Naive thymus-derived CD4-positive, alpha-beta T cell (primary cell): ENCODE data around the gene MORF4L2. TPM values are rescaled to one million over a fixed set of nuclear protein-coding genes. Genes with fewer than 3 reads are reported as not detected.

ENCODE experiments used
- ATAC-seq: fragments of 150-1000 bp; cut with Tn5 transposase; 2 replicates; pipeline ENCODE4 v1.10.0; 2021; ENCODE audit warnings: mild to moderate bottlenecking, moderate library complexity
- CTCF ChIA-PET: fragments of 350-600 bp; sonication (Branson Sonifier 250); formaldehyde crosslinking; loops from one replicate; lab custom pipeline; 2021; ENCODE audit warnings: antibody characterized with exemption; lab: Charles Lee
- POLR2A ChIA-PET: fragments of 350-600 bp; sonication (Branson Sonifier 250); formaldehyde crosslinking; loops from one replicate; lab custom pipeline; 2021; ENCODE audit warnings: antibody characterized with exemption, inconsistent platforms; lab: Charles Lee
- DNase-seq, 9 donors: peaks; one replicate each; pipeline versions ENCODE4 v3.0.0 to v3.0.0-alpha.2; 2020 to 2022; ENCODE audit warnings: mixed read lengths in 1 of 9
- H3K27ac ChIP-seq: one replicate; pipeline ENCODE4 v1.7.0; 2013; ENCODE audit warnings: mild to moderate bottlenecking, low read depth, low read length, moderate library complexity
- H3K27me3 ChIP-seq, 2 donors: one replicate each; pipeline ENCODE4 v1.7.0; 2013; ENCODE audit warnings: low read length in 2 of 2, mild to moderate bottlenecking in 2 of 2, moderate library complexity in 2 of 2; ENCODE audit not compliant: control insufficient read depth in 2 of 2, insufficient read depth in 2 of 2
- H3K36me3 ChIP-seq, 3 experiments: 1 replicate in 2 of 3; 2 replicates in 1 of 3; pipeline ENCODE4 v1.7.0; 2013; ENCODE audit warnings: low read length in 3 of 3, mild to moderate bottlenecking in 3 of 3, moderate library complexity in 1 of 3; ENCODE audit not compliant: insufficient read depth in 3 of 3, control insufficient read depth in 2 of 3
- H3K4me1 ChIP-seq, 2 donors: one replicate each; pipeline ENCODE4 v1.7.0; 2013; ENCODE audit warnings: low read length in 2 of 2, mild to moderate bottlenecking in 2 of 2, moderate library complexity in 1 of 2; ENCODE audit not compliant: control insufficient read depth in 2 of 2, insufficient read depth in 2 of 2
- H3K4me3 ChIP-seq: 2 replicates; pipeline ENCODE4 v1.7.0; 2013; ENCODE audit warnings: mild to moderate bottlenecking, low read length
- H3K9me3 ChIP-seq, 3 experiments: 1 replicate in 2 of 3; 2 replicates in 1 of 3; pipeline ENCODE4 v1.7.0; 2013; ENCODE audit warnings: low read length in 3 of 3; ENCODE audit not compliant: control insufficient read depth in 2 of 3
- H3K27ac Mint-ChIP-seq, 9 donors: one replicate each; pipeline ENCODE4 v1.8.0; 2020 to 2022; ENCODE audit warnings: mixed read lengths in 9 of 9, mild to moderate bottlenecking in 8 of 9, moderate library complexity in 5 of 9, inconsistent platforms in 2 of 9
- H3K27me3 Mint-ChIP-seq, 5 donors: one replicate each; pipeline ENCODE4 v1.8.0; 2021 to 2022; ENCODE audit warnings: mixed read lengths in 5 of 5, mild to moderate bottlenecking in 1 of 5
- H3K36me3 Mint-ChIP-seq, 5 donors: one replicate each; pipeline ENCODE4 v1.8.0; 2020 to 2022; ENCODE audit warnings: mixed read lengths in 5 of 5, mild to moderate bottlenecking in 3 of 5, inconsistent platforms in 1 of 5
- H3K4me1 Mint-ChIP-seq, 7 donors: one replicate each; pipeline ENCODE4 v1.8.0; 2020 to 2022; ENCODE audit warnings: mixed read lengths in 7 of 7, mild to moderate bottlenecking in 3 of 7, inconsistent platforms in 1 of 7
- H3K4me3 Mint-ChIP-seq, 10 donors: one replicate each; pipeline ENCODE4 v1.8.0; 2020 to 2022; ENCODE audit warnings: mild to moderate bottlenecking in 10 of 10, mixed read lengths in 10 of 10, moderate library complexity in 6 of 10, inconsistent platforms in 2 of 10
- H3K9me3 Mint-ChIP-seq, 11 donors: one replicate each; pipeline ENCODE4 v1.8.0; 2020 to 2022; ENCODE audit warnings: mixed read lengths in 11 of 11, mild to moderate bottlenecking in 4 of 11, inconsistent platforms in 1 of 11, moderate library complexity in 1 of 11
- intact Hi-C, 2 donors: fragments of 100-400 bp; cut with micrococcal nuclease; formaldehyde crosslinking; loops; one replicate each; pipeline ENCODE4 v1.15.1; 2023
- polyA plus RNA-seq, 2 donors: library from polyadenylated mRNA; unstranded; fragments of 300-500 nt; fragmentation: Illumina TruSeq; gene quantifications; one replicate each; pipeline ENCODE4 v1.2.3, GENCODE V29; 2021
- total RNA-seq, 6 experiments: library from RNA in 5 of 6; stranded (reverse) in 5 of 6; gene quantifications; 1 replicate in 5 of 6; 2 replicates in 1 of 6; pipeline ENCODE4 v1.2.3 and lab custom pipeline; 2021 to 2026

MORF4L2 gene
- total and polyA plus RNA-seq, 7 experiments from 2014 or later: 86.8 to 177 (median 106) TPM

DNA sequence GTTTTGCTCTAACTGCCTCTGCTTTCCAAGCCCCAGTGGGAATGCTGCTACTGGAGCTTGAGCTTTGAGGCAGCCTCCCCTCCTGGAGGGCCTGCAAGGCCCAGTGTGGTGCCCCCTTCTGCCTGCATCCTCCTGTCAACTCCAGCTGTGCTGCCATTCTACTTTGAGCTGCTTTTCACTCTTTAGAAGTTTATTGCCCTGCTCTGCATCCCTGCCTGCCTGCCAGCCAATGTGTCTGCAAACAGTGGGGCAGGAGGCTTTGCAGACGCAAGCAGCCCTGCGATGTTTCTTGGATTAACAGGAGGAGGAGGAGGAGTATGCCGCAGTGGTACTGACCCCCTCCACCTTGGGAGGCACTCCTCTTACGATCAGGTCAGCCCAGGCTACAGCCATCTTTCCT, 40.6 kb upstream of the MORF4L2 start:
- no peak overlapping the region for H3K4me3 Mint-ChIP-seq
- peaks cover 0 to 14% (median 4%) of the 10 kb centered on the region in 5 donors for H3K27me3 Mint-ChIP-seq
- Histone ChIP-seq H3K9me3 (no peaks in the 10 kb centered on the region), H3K27ac (no peak overlapping the region), H3K4me1 (no peaks in the 10 kb centered on the region), H3K27me3 (no peaks in the 10 kb centered on the region), H3K4me3 (no peak overlapping the region), H3K36me3 (no peaks in the 10 kb centered on the region)
- H3K4me1 Mint-ChIP-seq: peaks cover 0 to 6% (median 0%) of the 10 kb centered on the region in 7 donors
- no peak overlapping the region for H3K27ac Mint-ChIP-seq
- DNase-seq: no peak
- H3K36me3 Mint-ChIP-seq: no peaks in the 10 kb centered on the region
- CTCF ChIA-PET: no interaction called here
- no peak for ATAC-seq
- intact Hi-C loops: no loop called here
- POLR2A ChIA-PET: no interaction called here
- H3K9me3 Mint-ChIP-seq: no peaks in the 10 kb centered on the region

DNA sequence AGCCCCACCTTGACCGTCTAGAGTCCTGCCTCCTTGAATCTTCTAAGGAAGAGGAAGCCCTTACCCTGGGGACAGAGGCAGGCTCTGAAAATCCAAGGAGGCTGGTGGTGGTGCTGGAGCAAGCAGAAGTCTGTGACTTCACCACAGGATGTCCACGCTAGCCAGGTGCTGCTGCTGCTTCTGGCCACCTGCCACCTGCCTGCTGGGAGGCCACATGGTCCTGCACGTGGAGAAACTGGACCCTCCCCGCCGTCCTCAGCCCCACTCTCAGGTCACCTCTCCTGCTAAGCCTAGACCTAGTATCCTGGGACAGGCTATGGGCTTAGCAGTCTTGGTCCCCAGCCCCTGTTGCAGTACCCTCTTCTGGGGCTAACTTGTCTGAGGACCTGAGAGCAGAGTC, 40.0 kb upstream of the MORF4L2 start:
- Histone ChIP-seq H3K9me3 (no peaks in the 10 kb centered on the region), H3K4me1 (no peaks in the 10 kb centered on the region), H3K36me3 (no peaks in the 10 kb centered on the region), H3K4me3 (no peak overlapping the region), H3K27ac (no peak overlapping the region), H3K27me3 (no peaks in the 10 kb centered on the region)
- DNase-seq: no peak
- no peaks in the 10 kb centered on the region for H3K9me3 Mint-ChIP-seq
- no peak overlapping the region for H3K27ac Mint-ChIP-seq
- ChIA-PET POLR2A (no interaction called here), CTCF (no interaction called here)
- peaks cover 0 to 11% (median 0%) of the 10 kb centered on the region in 5 donors for H3K27me3 Mint-ChIP-seq
- H3K36me3 Mint-ChIP-seq: no peaks in the 10 kb centered on the region
- intact Hi-C loops: no loop called here
- H3K4me3 Mint-ChIP-seq: no peak overlapping the region
- peaks cover 0 to 6% (median 0%) of the 10 kb centered on the region in 7 donors for H3K4me1 Mint-ChIP-seq
- ATAC-seq: no peak

- Histone ChIP-seq H3K27me3 (no peaks in the 10 kb centered on the region), H3K4me3 (no peak overlapping the region), H3K9me3 (no peaks in the 10 kb centered on the region), H3K27ac (no peak overlapping the region), H3K36me3 (no peaks in the 10 kb centered on the region), H3K4me1 (no peaks in the 10 kb centered on the region)
- no peaks in the 10 kb centered on the region for H3K9me3 Mint-ChIP-seq
- ChIA-PET POLR2A (no interaction called here), CTCF (no interaction called here)
- no peaks in the 10 kb centered on the region for H3K4me1 Mint-ChIP-seq
- ATAC-seq: no peak
- intact Hi-C loops: no loop called here
- no peaks in the 10 kb centered on the region for H3K36me3 Mint-ChIP-seq
- H3K4me3 Mint-ChIP-seq: no peak overlapping the region
- H3K27ac Mint-ChIP-seq: no peak overlapping the region
- no peaks in the 10 kb centered on the region for H3K27me3 Mint-ChIP-seq
- DNase-seq: no peak
Measured at GRCh38 chrX:103722505-103722904, 36.0 kb upstream of the MORF4L2 start.

DNA sequence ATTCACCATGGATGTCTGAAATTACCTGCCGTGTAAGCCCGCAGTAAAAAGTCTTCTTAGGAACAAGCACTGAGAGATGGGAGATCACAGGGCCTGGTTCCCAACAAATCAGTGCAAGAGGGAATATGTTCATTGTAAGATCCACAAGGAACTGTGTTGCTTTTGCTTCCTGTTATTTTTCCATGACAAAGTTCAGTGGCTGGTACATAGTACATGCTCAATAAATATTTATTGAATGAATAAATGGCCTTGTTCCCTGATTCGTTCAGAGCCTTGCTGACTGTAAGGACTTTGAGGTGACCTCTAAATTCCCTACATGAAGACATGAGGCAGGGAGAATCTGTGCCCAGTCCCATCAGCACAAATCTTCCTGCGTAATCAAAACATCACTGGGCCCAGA, 31.6 kb upstream of the MORF4L2 start:
- no peak overlapping the region for H3K4me3 Mint-ChIP-seq
- Histone ChIP-seq H3K9me3 (no peaks in the 10 kb centered on the region), H3K4me3 (no peak overlapping the region), H3K36me3 (no peaks in the 10 kb centered on the region), H3K4me1 (no peaks in the 10 kb centered on the region), H3K27ac (no peak overlapping the region), H3K27me3 (no peaks in the 10 kb centered on the region)
- intact Hi-C loops: no loop called here
- no peak for ATAC-seq
- H3K36me3 Mint-ChIP-seq: no peaks in the 10 kb centered on the region
- no peak for DNase-seq
- ChIA-PET CTCF (no interaction called here), POLR2A (no interaction called here)
- no peaks in the 10 kb centered on the region for H3K4me1 Mint-ChIP-seq
- no peaks in the 10 kb centered on the region for H3K27me3 Mint-ChIP-seq
- H3K27ac Mint-ChIP-seq: no peak overlapping the region
- H3K9me3 Mint-ChIP-seq: no peaks in the 10 kb centered on the region

- H3K27me3 ChIP-seq: no peaks in the 10 kb centered on the region
- POLR2A ChIA-PET: no interaction called here
- no peaks in the 10 kb centered on the region for H3K4me1 Mint-ChIP-seq
- H3K27me3 Mint-ChIP-seq: no peaks in the 10 kb centered on the region
- H3K9me3 Mint-ChIP-seq: no peaks in the 10 kb centered on the region
- H3K36me3 Mint-ChIP-seq: no peaks in the 10 kb centered on the region
- H3K9me3 ChIP-seq: no peaks in the 10 kb centered on the region
- CTCF ChIA-PET: no interaction called here
- no peak overlapping the region for H3K27ac ChIP-seq
- H3K4me3 Mint-ChIP-seq: no peak overlapping the region
- no peaks in the 10 kb centered on the region for H3K36me3 ChIP-seq
- DNase-seq: no peak
- ATAC-seq: no peak
- no peak overlapping the region for H3K27ac Mint-ChIP-seq
- H3K4me1 ChIP-seq: no peaks in the 10 kb centered on the region
- H3K4me3 ChIP-seq: no peak overlapping the region
- intact Hi-C loops: no loop called here
Measured at GRCh38 chrX:103716962-103717361, 30.5 kb upstream of the MORF4L2 start.

- Mint-ChIP-seq H3K4me1 (peaks cover 0 to 3% (median 0%) of the 10 kb centered on the region in 7 donors), H3K9me3 (no peaks in the 10 kb centered on the region), H3K27me3 (peaks cover 0 to 3% (median 0%) of the 10 kb centered on the region in 5 donors), H3K27ac (no peak within 1 kb of the TSS), H3K4me3 (no peak within 1 kb of the TSS), H3K36me3 (no peaks in the 10 kb centered on the region)
- POLR2A ChIA-PET: interaction anchor here (0.9 kb wide), 1 partner anchor 237 kb away, joined by 3 read pairs; no protein-coding TSS in a partner anchor
- DNase-seq (no peak), ATAC-seq (no peak)
- Histone ChIP-seq H3K9me3 (no peaks in the 10 kb centered on the region), H3K27ac (no peak within 1 kb of the TSS), H3K4me1 (no peaks in the 10 kb centered on the region), H3K27me3 (no peaks in the 10 kb centered on the region), H3K36me3 (no peaks in the 10 kb centered on the region), H3K4me3 (no peak within 1 kb of the TSS)
- CTCF ChIA-PET: interaction anchor here (0.6 to 0.7 kb wide), 3 partner anchors 170 to 500 kb away, joined by 3 to 5 read pairs (median 5); no protein-coding TSS in a partner anchor
- intact Hi-C loops: loop anchor here (1.0 to 5.0 kb wide), 4 partner anchors 22 to 177 kb away; no protein-coding TSS in a partner anchor
Measured at GRCh38 chrX:103710609-103711008, 24.1 kb upstream of the MORF4L2 start, which contains the start of gene TMEM31. TMEM31 (plus strand) TSS chrX:103710909; CDS start chrX:103712259, 1,350 bp downstream.

- no peak overlapping the region for H3K27ac ChIP-seq
- H3K9me3 ChIP-seq: no peaks in the 10 kb centered on the region
- Mint-ChIP-seq H3K36me3 (peaks cover 0 to 1% (median 0%) of the 10 kb centered on the region in 5 donors), H3K4me1 (no peaks in the 10 kb centered on the region), H3K4me3 (no peak overlapping the region), H3K9me3 (no peaks in the 10 kb centered on the region), H3K27ac (no peak overlapping the region), H3K27me3 (peaks cover 0 to 6% (median 0%) of the 10 kb centered on the region in 5 donors)
- H3K4me1 ChIP-seq: no peaks in the 10 kb centered on the region
- H3K4me3 ChIP-seq: no peak overlapping the region
- H3K27me3 ChIP-seq: no peaks in the 10 kb centered on the region
- CTCF ChIA-PET: no interaction called here
- POLR2A ChIA-PET: no interaction called here
- intact Hi-C loops: no loop called here
- no peak for DNase-seq
- ATAC-seq: no peak
- H3K36me3 ChIP-seq: no peaks in the 10 kb centered on the region
Measured at GRCh38 chrX:103704863-103705262, 18.4 kb upstream of the MORF4L2 start.
